Germinal center (tissue), 1 donor: ENCODE measurements around the gene CNIH1.
A peak's percentile ranks its signal among the peaks of the same experiment; 100 is the strongest.
"Not testable (repeated sequence)": the region's sequence is repeated elsewhere in the genome, so short reads cannot be mapped to it uniquely, and the experiment has no call there.

Experiments
- DNase-seq: peaks from one replicate; pipeline ENCODE4 v3.0.0; 2012; ENCODE audit warnings: mixed read lengths, low spot score

The CNIH1 gene

GRCh38 chr14:54467280-54467679 is 26.1 kb upstream of the CNIH1 start:
- DNase-seq, result no peak

DNA sequence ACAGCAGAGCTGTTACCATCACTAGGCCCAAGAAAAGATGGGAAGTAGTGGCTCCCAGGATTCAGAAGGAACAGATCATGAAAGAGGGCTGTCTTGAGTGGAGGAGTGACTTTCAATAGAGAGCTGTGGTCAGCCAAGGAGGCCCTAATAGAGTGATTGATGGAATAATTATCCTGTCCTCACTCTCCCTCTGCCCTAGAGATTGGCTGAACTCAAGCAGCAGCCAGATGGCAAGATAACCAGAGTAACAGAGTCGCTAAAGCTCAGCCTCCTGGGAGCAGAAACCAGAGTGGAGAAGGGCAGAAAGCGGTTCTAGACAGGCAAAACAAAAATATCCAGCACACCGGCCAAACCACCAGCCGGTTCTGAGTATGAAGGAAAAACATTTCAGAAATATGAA is 24.5 kb upstream of the CNIH1 start:
- no peak for DNase-seq

DNA sequence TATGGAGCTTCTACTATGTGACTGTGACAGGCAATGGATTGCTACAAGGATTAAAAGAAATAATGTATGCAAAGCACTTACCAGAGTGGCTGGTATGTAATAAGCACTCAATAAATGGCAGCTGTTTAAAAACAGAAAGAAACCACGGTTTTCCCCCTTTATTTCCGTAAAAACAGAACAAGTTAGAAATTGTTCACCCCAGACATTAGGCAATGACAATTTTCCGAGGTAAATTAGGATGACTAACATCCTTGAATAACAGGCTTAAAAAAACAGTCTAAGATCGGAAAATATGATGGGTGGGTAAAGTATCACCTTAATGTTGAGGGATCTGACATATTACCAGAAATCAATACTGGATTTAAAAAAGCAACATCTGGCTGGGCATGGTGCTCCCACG is 20.9 kb upstream of the CNIH1 start:
- no peak for DNase-seq

DNA sequence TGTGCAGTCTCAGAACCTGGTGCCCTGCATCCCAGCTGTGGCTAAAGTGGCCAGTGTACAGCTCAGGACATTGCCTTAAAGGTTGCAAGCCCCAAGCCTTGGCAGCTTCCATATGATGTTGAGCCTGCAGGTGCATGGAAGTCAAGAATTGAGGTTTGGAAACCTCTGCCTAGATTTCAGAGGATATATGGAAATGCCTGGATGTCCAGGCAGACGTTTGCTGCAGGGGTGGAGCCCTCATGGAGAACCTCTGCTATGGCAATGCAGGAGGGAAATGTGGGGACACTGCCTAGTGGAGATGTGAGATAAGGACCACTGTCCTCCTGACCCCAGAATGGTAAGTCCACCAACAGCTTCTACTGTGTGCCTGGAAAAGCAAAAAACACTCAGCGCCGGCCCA is 17.9 kb upstream of the CNIH1 start:
- DNase-seq, result no peak

- DNase-seq, result not testable (repeated sequence)
These were observed 17.4 kb upstream of the CNIH1 start for GRCh38 chr14:54458536-54458935.

DNA sequence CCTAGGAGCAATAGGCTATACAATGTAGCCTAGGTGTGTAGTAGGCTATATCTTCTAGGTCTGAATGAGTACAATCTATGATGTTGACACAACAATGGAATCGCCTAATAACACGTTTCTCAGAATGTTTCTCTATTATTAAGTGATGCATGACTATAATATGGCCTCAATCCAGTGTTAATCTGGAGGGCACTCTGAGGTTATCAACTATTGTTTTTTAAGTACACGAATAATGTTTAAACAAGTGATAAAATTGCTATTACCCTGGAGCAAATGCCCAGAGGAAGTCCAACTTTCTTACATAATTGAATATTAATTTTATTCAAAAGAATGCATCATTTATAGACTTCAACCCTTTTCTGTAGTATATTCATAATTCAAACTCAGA is 16.4 kb upstream of the CNIH1 start:
- no peak for DNase-seq

DNA sequence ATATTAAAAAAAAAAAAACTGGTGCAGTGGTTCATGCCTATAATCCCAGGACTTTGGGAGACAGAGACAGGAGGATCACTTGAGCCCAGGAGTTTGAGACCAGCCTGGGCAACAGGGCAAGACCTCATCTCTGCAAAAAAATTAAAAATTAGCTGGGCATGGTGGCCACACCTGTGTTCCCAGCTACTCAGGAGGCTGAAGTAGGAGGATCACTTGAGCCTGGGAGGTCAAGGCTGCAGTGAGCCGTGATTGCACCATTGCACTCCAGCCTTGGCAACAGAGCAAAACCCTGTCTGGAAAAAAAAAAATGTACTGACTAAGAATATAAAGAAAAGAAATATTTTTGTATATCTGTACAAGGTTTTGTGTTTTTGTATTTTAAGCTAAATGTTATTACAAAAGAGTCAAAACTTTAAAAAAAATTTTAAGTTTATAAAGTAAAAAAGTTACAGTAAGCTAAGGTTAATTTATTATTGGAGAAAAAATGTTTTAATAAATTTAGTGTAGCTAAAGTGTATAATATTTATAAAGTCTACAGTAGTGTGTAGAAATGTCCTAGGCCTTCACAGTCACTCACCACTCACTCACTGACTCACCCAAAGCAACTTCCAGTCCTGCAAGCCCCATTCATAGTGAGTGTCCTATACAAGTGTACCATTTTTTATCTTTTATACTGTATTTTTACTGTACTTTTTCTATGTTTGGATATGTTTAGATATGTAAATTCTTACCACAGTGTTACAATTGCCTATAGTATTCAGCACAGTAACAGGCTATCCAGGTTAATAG is 15.8 kb upstream of the CNIH1 start:
- DNase-seq, result not testable (repeated sequence)

GRCh38 chr14:54455363-54455762 is 14.2 kb upstream of the CNIH1 start:
- DNase-seq, result no peak

DNA sequence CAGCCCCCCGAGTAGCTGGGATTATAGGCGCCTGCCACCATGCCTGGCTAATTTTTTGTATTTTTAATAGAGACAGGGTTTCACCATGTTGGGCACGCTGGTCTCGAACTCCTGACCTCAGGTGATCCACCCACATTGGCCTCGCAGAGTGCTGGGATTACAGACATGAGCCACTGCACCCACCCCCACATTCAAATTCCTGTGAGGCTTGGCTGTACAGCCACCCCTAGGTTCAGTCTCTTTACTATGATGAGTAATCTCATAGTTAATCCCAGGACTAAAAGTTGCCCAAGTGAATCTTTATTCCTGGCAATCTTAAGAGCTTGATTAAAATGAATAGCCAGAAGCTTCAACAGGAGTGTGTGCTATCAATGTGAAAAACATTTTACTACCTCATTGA is 12.8 kb upstream of the CNIH1 start:
- not testable (repeated sequence) for DNase-seq

DNA sequence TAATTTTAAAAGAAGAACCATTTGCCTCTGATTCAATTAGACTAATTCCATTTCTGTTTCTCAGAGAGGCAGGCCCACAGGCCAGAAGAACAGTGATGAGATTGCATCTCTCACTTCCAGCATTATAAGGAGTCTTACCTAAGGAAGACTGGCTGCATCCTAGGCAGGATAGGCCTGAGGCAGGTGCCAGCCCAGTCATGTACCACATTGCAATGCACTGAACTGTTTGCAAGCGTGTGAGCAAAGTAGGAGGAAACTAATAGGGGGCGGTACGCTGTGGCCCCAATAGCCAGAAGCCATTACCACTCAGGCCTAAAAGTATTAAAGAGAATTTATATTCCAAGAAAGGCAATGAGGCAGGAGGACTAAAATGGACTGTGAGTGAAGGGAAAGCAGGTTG is 12.1 kb upstream of the CNIH1 start:
- no peak for DNase-seq

DNA sequence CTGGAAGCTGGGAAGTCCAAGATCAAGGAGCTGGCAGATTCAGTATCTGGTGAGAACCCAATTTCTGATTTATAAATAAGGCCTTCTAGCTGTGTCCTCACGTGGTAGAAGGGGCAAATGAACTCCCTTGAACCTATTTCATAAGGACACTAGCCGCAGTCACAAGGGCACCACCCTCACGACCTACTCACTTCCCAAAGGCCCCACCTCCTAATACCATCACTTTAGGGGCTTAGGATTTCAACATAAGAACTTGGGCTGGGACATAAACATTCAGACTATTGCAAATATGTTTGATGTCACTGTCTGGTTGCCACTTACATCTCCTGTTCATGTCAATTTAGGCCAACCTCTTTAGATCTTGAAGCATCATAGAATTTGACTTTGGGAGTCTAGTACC is 10.8 kb upstream of the CNIH1 start:
- no peak for DNase-seq

GRCh38 chr14:54451121-54451601 is 10.0 kb upstream of the CNIH1 start:
- DNase-seq, result no peak

DNA sequence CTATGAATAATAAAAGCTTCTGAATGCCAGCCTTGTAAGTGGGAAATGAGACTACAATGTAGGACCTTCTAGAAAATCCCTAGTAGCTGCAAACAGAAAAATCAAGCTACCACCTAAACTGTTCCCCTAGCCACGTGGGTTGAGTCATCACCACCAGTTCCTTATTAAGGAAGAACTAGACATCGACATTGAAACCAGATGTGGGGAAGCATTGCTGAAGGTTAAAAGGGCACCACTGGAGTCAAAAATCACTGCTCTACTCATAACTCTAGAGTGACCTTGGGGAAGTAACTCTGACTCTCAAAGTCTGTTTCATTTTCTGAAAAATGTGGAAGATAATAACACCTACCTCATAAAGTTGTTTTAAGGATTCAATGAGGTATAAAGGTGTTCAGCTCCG is 9.4 kb upstream of the CNIH1 start:
- no peak for DNase-seq

GRCh38 chr14:54447231-54447692 is 6.1 kb upstream of the CNIH1 start:
- DNase-seq, result no peak

GRCh38 chr14:54446161-54446693 is 5.1 kb upstream of the CNIH1 start:
- no peak for DNase-seq

DNA sequence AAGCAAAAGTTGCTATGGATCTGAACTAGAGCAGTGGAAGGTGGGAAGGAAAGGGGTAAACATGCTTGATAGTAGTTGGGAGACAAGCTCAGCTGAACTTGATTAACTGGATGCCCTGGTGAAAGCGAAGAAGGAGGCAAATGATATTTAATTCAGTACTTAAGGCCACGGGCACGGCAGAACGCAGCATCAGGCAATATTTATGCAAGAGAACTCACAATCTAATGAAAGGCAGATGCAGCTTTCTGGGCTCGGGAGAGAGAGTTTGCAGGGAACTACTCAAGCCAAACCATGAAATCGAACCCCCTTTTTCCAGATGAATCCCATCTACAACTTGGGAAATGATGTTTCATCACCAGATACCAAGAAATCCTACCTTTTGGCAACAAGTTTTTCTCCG is 3.5 kb upstream of the CNIH1 start:
- no peak for DNase-seq

- no peak for DNase-seq
These were observed 2.8 kb upstream of the CNIH1 start for GRCh38 chr14:54443981-54444380.

GRCh38 chr14:54442961-54443360 is 1.8 kb upstream of the CNIH1 start:
- DNase-seq, result not testable (repeated sequence)

DNA sequence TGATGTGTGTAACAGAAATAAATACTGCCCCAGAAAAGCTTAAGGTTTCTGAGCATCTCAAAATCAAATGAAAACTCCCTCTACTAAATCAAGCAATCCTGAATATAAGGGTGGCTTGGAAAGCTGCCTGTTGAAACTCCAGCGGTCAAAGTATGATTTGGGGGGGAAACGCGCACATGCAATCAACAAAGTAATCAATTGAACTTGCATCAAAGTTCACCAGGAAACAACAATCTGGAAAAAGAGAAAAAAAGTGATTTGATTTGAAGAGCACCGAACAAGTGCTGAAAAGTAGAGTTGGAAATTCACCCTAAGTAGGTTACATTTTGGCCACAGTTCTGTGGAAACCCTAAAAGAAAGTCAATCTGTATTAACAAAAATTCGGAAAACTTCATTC is 700 bp downstream of the CNIH1 start:
- DNase-seq, result no peak

GRCh38 chr14:54440037-54440436 is 1.1 kb downstream of the CNIH1 start:
- DNase-seq, result no peak

- DNase-seq, result no peak
These were observed 2.5 kb downstream of the CNIH1 start for GRCh38 chr14:54438703-54439102.

GRCh38 chr14:54437954-54438353 is 3.2 kb downstream of the CNIH1 start:
- not testable (repeated sequence) for DNase-seq

- peak; percentile 23 for DNase-seq
These were observed 5.6 kb downstream of the CNIH1 start for GRCh38 chr14:54435500-54435981.

GRCh38 chr14:54428527-54428926 is 12.6 kb downstream of the CNIH1 start:
- DNase-seq, result no peak
